HepG2 (cell line): ENCODE data around the gene FGFR3. TPM values are rescaled to one million over a fixed set of nuclear protein-coding genes. Genes with fewer than 3 reads are reported as not detected.

Experiments used
- AGO1 ChIP-seq: fragments of 200-400 bp; formaldehyde crosslinking; IDR thresholded peaks from 2 replicates; pipeline ENCODE4 v1.6.1; 2017; ENCODE audit warnings: mild to moderate bottlenecking, low read depth, low read length, moderate library complexity; ENCODE audit not compliant: poor library complexity, severe bottlenecking
- BCLAF1 ChIP-seq: fragments of 450-650 bp; IDR thresholded peaks from 2 replicates; pipeline ENCODE4 v1.6.1; 2017; ENCODE audit warnings: mild to moderate bottlenecking
- HMGXB4 ChIP-seq, 2 experiments: sonication (generic) in 1 of 2; formaldehyde crosslinking in 1 of 2; IDR thresholded peaks; 2 replicates each; pipeline versions ENCODE4 v1.4.0 to v1.6.1; 2018 to 2020; ENCODE audit warnings: missing genetic modification reagents in 2 of 2, borderline replicate concordance in 1 of 2, low read depth in 1 of 2, mild to moderate bottlenecking in 1 of 2, missing biosample characterization in 1 of 2
- ISX ChIP-seq: sonication (generic); formaldehyde crosslinking; conservative IDR thresholded peaks from 2 replicates; pipeline ENCODE4 v1.5.0; 2020; ENCODE audit warnings: missing genetic modification reagents
- JUN ChIP-seq: sonication (generic); formaldehyde crosslinking; IDR thresholded peaks from 2 replicates; pipeline ENCODE4 v1.4.0; 2020; ENCODE audit warnings: mild to moderate bottlenecking, missing genetic modification reagents
- KAT2B ChIP-seq: fragments of 150-350 bp; IDR thresholded peaks from 2 replicates; pipeline ENCODE4 v1.6.1; 2014; ENCODE audit warnings: low read depth, low read length, borderline replicate concordance
- KLF12 ChIP-seq: sonication (generic); formaldehyde crosslinking; IDR thresholded peaks from 2 replicates; pipeline ENCODE4 v1.4.0; 2020; ENCODE audit warnings: missing genetic modification reagents, borderline replicate concordance
- NR3C1 ChIP-seq: sonication (generic); formaldehyde crosslinking; IDR thresholded peaks from 2 replicates; pipeline ENCODE4 v1.4.0; 2020; ENCODE audit warnings: missing genetic modification reagents
- POLR2AphosphoS2 ChIP-seq: IDR thresholded peaks from 2 replicates; pipeline ENCODE4 v1.6.1; 2011; ENCODE audit warnings: low read depth, low read length, improper control_type of control experiment
- REL ChIP-seq: sonication (generic); formaldehyde crosslinking; conservative IDR thresholded peaks from 2 replicates; pipeline ENCODE4 v1.8.0; 2022; ENCODE audit warnings: mild to moderate bottlenecking, missing genetic modification reagents, moderate library complexity
- TRIM22 ChIP-seq: fragments of 450-650 bp; IDR thresholded peaks from 2 replicates; pipeline ENCODE4 v1.6.1; 2017
- ZBTB7A ChIP-seq: sonication (generic); formaldehyde crosslinking; IDR thresholded peaks from 2 replicates; pipeline ENCODE4 v1.8.0; 2022; ENCODE audit warnings: mild to moderate bottlenecking, missing genetic modification reagents
- ZNF121 ChIP-seq: sonication (generic); formaldehyde crosslinking; IDR thresholded peaks from 2 replicates; pipeline ENCODE4 v1.5.0; 2020; ENCODE audit warnings: mild to moderate bottlenecking, missing genetic modification reagents
- ZNF124 ChIP-seq: sonication (generic); formaldehyde crosslinking; IDR thresholded peaks from 2 replicates; pipeline ENCODE4 v1.4.0; 2020; ENCODE audit warnings: missing genetic modification reagents
- ZNF138 ChIP-seq: sonication (generic); formaldehyde crosslinking; IDR thresholded peaks from 2 replicates; pipeline ENCODE4 v1.5.0; 2020; ENCODE audit warnings: mild to moderate bottlenecking, low read depth, missing genetic modification reagents
- ZNF251 ChIP-seq: sonication (generic); formaldehyde crosslinking; IDR thresholded peaks from 2 replicates; pipeline ENCODE4 v1.9.0; 2021; ENCODE audit warnings: mild to moderate bottlenecking, missing genetic modification reagents
- ZNF512B ChIP-seq: sonication (generic); formaldehyde crosslinking; IDR thresholded peaks from 2 replicates; pipeline ENCODE4 v1.5.1; 2020; ENCODE audit warnings: missing genetic modification reagents, mild to moderate bottlenecking, borderline replicate concordance
- ZNF597 ChIP-seq: sonication (generic); formaldehyde crosslinking; IDR thresholded peaks from 2 replicates; pipeline ENCODE4 v1.5.0; 2020; ENCODE audit warnings: missing genetic modification reagents
- ZNF773 ChIP-seq: sonication (generic); formaldehyde crosslinking; IDR thresholded peaks from 2 replicates; pipeline ENCODE4 v1.4.0; 2020; ENCODE audit warnings: missing genetic modification reagents, borderline replicate concordance
- ZNF878 ChIP-seq: sonication (generic); formaldehyde crosslinking; IDR thresholded peaks from 2 replicates; pipeline ENCODE4 v1.8.1; 2023; ENCODE audit warnings: mild to moderate bottlenecking, missing genetic modification reagents, moderate library complexity
- polyA plus RNA-seq, 8 experiments: library from polyadenylated mRNA; depleted of rRNA in 3 of 8; stranded (reverse) in 7 of 8; unstranded in 1 of 8; fragments of >200 nt; fragmentation: Illumina TruSeq in 4 of 8; extraction: Trizol in 4 of 8; gene quantifications; 2 replicates each; pipeline versions ENCODE4 v1.2.1 to v1.2.3, GENCODE V29; 2011 to 2016; ENCODE audit warnings: low read depth in 4 of 8, missing spikeins in 1 of 8, mixed read lengths in 1 of 8; ENCODE audit not compliant: insufficient read depth in 1 of 8
- total RNA-seq, 5 experiments: library from RNA; depleted of rRNA; stranded (reverse); fragments of >200 nt; fragmentation: Illumina TruSeq; extraction: Trizol; gene quantifications; 2 replicates each; pipeline ENCODE4 v1.2.3, GENCODE V29; 2016; ENCODE audit warnings: low read depth in 1 of 5

FGFR3 gene
- total and polyA plus RNA-seq, 2 of the 13 experiments (the other 11 are each of a cell fraction or from before 2014, with no cell fraction given): 103 to 109 TPM

- no peak for TF ChIP-seq BCLAF1
- TF ChIP-seq ZNF512B (CRISPR knock-in tag): no peak
- no peak for TF ChIP-seq TRIM22
- no peak for TF ChIP-seq ZNF597
- TF ChIP-seq ZNF773 (CRISPR knock-in tag): no peak
- TF ChIP-seq JUN (CRISPR knock-in tag): no peak
- TF ChIP-seq HMGXB4 (CRISPR knock-in tag; IDR thresholded peaks at IDR 0.05; ENCODE audit: borderline replicate concordance in 1 of 2, low read depth in 1 of 2): 0 out of 4 replicates have a peak, but pooled peaks of 1 of the 2 experiments have one; percentile 6
- no peak for TF ChIP-seq KLF12 (CRISPR knock-in tag)
- no peak for TF ChIP-seq ISX
- no peak for TF ChIP-seq KAT2B
- no peak for TF ChIP-seq ZNF878 (CRISPR knock-in tag)
- TF ChIP-seq ZNF251: no peak
- no peak for TF ChIP-seq ZNF121 (CRISPR knock-in tag)
- TF ChIP-seq ZBTB7A (CRISPR knock-in tag): no peak
- no peak for TF ChIP-seq POLR2AphosphoS2
- no peak for TF ChIP-seq NR3C1
- no peak for TF ChIP-seq ZNF138 (CRISPR knock-in tag)
- TF ChIP-seq ZNF124: no peak
- peak; percentile 92 for TF ChIP-seq AGO1
- no peak for TF ChIP-seq REL (CRISPR knock-in tag)
Observed at GRCh38 chr4:1762264-1763010, 30.7 kb upstream of the FGFR3 start (continued).
